Esophagus squamous epithelium (tissue), 5 donors: ENCODE results near the gene FGF8. TPM values are rescaled to one million over a fixed set of nuclear protein-coding genes. Genes with fewer than 3 reads are reported as not detected.

ENCODE experiments used
- DNase-seq: peaks from one replicate; lab custom pipeline; 2025; lab: John Stamatoyannopoulos, UW
- H3K27ac ChIP-seq, 4 donors: fragments of 200-600 bp; sonication (generic); one replicate each; pipeline ENCODE4 v1.5.1; 2016 to 2019; ENCODE audit warnings: mild to moderate bottlenecking in 1 of 4
- H3K27me3 ChIP-seq, 4 donors: fragments of 200-600 bp; sonication (generic); 1 replicate in 3 of 4; 2 replicates in 1 of 4; pipeline versions ENCODE4 v1.5.1 to v1.6.0; 2017 to 2021; ENCODE audit warnings: antibody characterized with exemption in 1 of 4
- H3K36me3 ChIP-seq, 3 donors: fragments of 200-600 bp; sonication (generic); one replicate each; pipeline ENCODE4 v1.5.1; 2016 to 2019
- H3K4me1 ChIP-seq, 3 donors: fragments of 200-600 bp; sonication (generic); one replicate each; pipeline ENCODE4 v1.5.1; 2017 to 2019
- H3K4me3 ChIP-seq, 4 donors: fragments of 200-600 bp; sonication (generic); 1 replicate in 3 of 4; 2 replicates in 1 of 4; pipeline ENCODE4 v1.5.1; 2016 to 2019; ENCODE audit warnings: mild to moderate bottlenecking in 2 of 4, moderate library complexity in 1 of 4
- H3K9me3 ChIP-seq, 3 donors: fragments of 200-600 bp; sonication (generic); one replicate each; pipeline ENCODE4 v1.5.1; 2016 to 2019
- CTCF ChIP-seq, 6 experiments: fragments of 450-650 bp in 4 of 6; fragments of 200-600 bp in 2 of 6; sonication (generic) in 2 of 6; IDR thresholded peaks; one replicate each; pipeline ENCODE4 v1.5.1; 2016 to 2019; ENCODE audit warnings: antibody characterized with exemption in 6 of 6, mild to moderate bottlenecking in 4 of 6, moderate library complexity in 4 of 6
- POLR2A ChIP-seq, 4 donors: fragments of 450-650 bp; IDR thresholded peaks; one replicate each; pipeline ENCODE4 v1.6.1; 2017; ENCODE audit warnings: antibody characterized with exemption in 4 of 4, mild to moderate bottlenecking in 4 of 4, moderate library complexity in 3 of 4
- WGBS, 2 donors: methylation state at CpG; one replicate each; pipeline ENCODE4 v1.1.5; 2018; 5-methylcytosine and 5-hydroxymethylcytosine counted together
- intact Hi-C: fragments of 100-400 bp; cut with DNase I; formaldehyde crosslinking; loops from one replicate; pipeline ENCODE4 v1.15.0; 2022
- total RNA-seq, 4 donors: library from RNA; depleted of rRNA; stranded (reverse); fragments of >200 nt; gene quantifications; one replicate each; pipeline ENCODE4 v1.1.0, GENCODE V29; 2016
- donor health status: DM: yes; HTN: yes; CAD: no.

The FGF8 gene
- total RNA-seq, 4 donors from 2014 or later = not detected

GRCh38 chr10:101785801-101786200 lies 9.9 kb upstream of the FGF8 start:
- TF ChIP-seq POLR2A (IDR thresholded peaks at IDR 0.05) (no peak), CTCF (IDR thresholded peaks at IDR 0.05) (no peak)
- no peaks in the 10 kb centered on the region for H3K27me3 ChIP-seq
- 78 to 87% methylated on average over 2 of the region's 2 CpGs for WGBS, 2 donors
- H3K4me1 ChIP-seq = peaks cover 23 to 42% (median 29%) of the 10 kb centered on the region in 3 donors
- H3K27ac ChIP-seq = no peak overlapping the region
- H3K4me3 ChIP-seq = no peak overlapping the region
- H3K9me3 ChIP-seq = no peaks in the 10 kb centered on the region
- H3K36me3 ChIP-seq = peaks cover 0 to 70% (median 34%) of the 10 kb centered on the region in 3 donors
- no peak for DNase-seq
- intact Hi-C loops = no loop called here

GRCh38 chr10:101784558-101784957 lies 8.6 kb upstream of the FGF8 start:
- no peak overlapping the region for H3K27ac ChIP-seq
- H3K4me1 ChIP-seq = peaks cover 31 to 54% (median 40%) of the 10 kb centered on the region in 3 donors
- H3K9me3 ChIP-seq = no peaks in the 10 kb centered on the region
- WGBS, 2 donors = 81 to 90% methylated on average over 2 of the region's 2 CpGs
- TF ChIP-seq POLR2A (IDR thresholded peaks at IDR 0.05) = no peak
- no peak for TF ChIP-seq CTCF (IDR thresholded peaks at IDR 0.05)
- intact Hi-C loops = no loop called here
- no peak for DNase-seq
- H3K4me3 ChIP-seq = no peak overlapping the region
- H3K36me3 ChIP-seq = peaks cover 0 to 58% (median 26%) of the 10 kb centered on the region in 3 donors
- peaks cover 0 to 2% (median 0%) of the 10 kb centered on the region in 4 donors for H3K27me3 ChIP-seq

DNA sequence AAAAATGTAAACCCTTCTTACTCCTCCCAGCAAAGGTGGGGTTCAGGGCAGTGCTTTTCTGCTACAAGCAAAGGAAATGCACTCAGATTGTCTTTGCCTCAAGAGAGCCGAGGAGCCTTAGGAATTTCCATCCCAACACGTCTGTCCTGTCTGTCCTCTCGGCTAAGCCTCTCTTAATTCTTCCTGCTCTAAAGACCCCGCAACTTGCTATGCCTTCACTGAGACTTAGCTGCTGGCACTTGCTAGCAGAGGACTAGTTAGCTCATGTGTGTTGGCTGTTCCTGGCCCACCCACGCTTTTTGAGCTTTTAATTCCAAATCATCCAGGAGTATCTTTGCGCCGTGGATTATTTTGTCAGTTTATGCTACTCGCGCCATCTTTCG lies 7.8 kb upstream of the FGF8 start:
- H3K4me3 ChIP-seq = peak overlapping the region; percentile 57 to 77 (median 76)
- TF ChIP-seq POLR2A (IDR thresholded peaks at IDR 0.05) (no peak), CTCF (IDR thresholded peaks at IDR 0.05) (no peak)
- intact Hi-C loops = no loop called here
- peaks cover 0 to 49% (median 19%) of the 10 kb centered on the region in 3 donors for H3K36me3 ChIP-seq
- peaks cover 36 to 62% (median 48%) of the 10 kb centered on the region in 3 donors for H3K4me1 ChIP-seq
- H3K27me3 ChIP-seq = peaks cover 0 to 11% (median 0%) of the 10 kb centered on the region in 4 donors
- WGBS, 2 donors = 30 to 38% methylated on average over 10 of the region's 10 CpGs
- DNase-seq = no peak
- peak overlapping the region; percentile 64 to 74 (median 72) for H3K27ac ChIP-seq
- H3K9me3 ChIP-seq = no peaks in the 10 kb centered on the region

GRCh38 chr10:101782811-101783735 lies 7.2 kb upstream of the FGF8 start, which contains the start of gene NPM3:
Gene NPM3 (minus strand): TSS chr10:101783446. CDS start chr10:101783390, 56 bp downstream.
- intact Hi-C loops = no loop called here
- peaks cover 0 to 17% (median 0%) of the 10 kb centered on the region in 4 donors for H3K27me3 ChIP-seq
- no peaks in the 10 kb centered on the region for H3K9me3 ChIP-seq
- H3K4me3 ChIP-seq = peak within 1 kb of the TSS; percentile 57 to 77 (median 76)
- peak; percentile 34 for DNase-seq
- peaks cover 0 to 43% (median 14%) of the 10 kb centered on the region in 3 donors for H3K36me3 ChIP-seq
- peak within 1 kb of the TSS; percentile 64 to 74 (median 72) for H3K27ac ChIP-seq
- WGBS, 2 donors = 0 to 2% methylated on average over 20 to 21 of the region's 57 CpGs
- H3K4me1 ChIP-seq = peaks cover 36 to 67% (median 51%) of the 10 kb centered on the region in 3 donors
- TF ChIP-seq CTCF (IDR thresholded peaks at IDR 0.05) (no peak), POLR2A (IDR thresholded peaks at IDR 0.05) (peak in 1 of 4 donors; percentile 8)
